ENCODE measurements around the gene ROPN1L.

ROPN1L gene

DNA sequence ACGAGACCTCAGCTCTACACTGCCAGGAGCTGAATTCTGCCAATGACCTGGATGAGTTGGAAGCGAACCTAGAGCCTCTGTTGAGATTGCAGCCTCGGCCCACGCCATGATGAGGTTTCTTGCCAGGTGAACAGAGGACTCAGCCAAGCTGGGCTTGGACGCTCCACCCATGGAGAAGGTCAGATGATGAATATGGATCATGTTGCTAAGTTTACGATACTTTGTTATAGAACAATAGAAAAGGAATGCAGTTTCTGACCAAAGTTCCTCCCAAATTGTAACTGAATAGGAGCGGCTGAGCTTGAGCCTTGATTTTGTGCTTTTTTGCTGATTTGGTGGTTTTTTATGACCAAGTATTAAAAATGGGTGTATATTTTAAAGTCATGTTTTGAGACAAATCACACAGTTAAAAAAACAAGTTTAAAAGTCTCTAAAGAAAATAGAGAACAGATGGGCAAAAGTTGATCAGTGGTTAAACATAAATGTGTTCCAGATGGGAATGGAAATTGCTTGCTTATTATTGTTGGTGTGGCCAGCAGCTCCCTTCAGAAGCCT, 32.9 kb downstream of the ROPN1L start:
- no peak for DNase-seq (ENCODE audit: low spot score)

DNA sequence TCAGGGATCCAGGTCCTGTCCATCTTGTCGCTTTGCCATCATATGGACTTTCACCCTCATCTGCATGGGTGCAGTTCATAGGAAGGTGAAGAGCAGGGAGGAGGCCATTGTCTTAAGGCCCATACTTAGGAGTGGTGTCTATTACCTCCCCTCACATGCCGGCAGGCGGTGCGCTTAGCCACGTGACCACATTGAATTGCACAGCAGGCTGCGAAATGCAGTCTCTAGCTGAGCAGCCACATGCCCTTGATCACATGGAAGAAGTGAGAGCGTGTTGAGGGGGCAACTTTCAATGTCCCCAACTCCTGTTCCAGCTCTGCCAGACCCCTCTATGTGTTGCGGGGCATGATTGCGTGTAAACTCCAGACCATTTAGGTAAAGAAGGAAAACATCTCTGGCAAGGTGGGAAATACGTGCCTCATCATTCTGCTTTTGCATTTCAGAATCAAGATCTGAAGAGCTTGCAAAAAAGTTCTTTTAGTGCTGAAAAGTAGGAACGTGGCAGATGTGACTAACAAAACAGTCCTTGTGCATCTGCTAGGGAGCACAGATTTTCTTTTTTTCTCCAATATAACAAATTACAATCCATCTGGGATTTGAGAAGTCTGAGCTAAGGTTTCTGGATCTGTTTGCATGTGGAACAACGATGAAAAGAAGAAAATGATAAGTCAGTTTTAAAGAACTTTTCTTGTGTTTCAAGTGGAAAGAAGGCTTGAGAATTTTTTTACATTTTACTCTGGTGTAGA, 34.4 kb downstream of the ROPN1L start:
- no peak for DNase-seq (ENCODE audit: low spot score)
- TF ChIP-seq, protein P1, sequence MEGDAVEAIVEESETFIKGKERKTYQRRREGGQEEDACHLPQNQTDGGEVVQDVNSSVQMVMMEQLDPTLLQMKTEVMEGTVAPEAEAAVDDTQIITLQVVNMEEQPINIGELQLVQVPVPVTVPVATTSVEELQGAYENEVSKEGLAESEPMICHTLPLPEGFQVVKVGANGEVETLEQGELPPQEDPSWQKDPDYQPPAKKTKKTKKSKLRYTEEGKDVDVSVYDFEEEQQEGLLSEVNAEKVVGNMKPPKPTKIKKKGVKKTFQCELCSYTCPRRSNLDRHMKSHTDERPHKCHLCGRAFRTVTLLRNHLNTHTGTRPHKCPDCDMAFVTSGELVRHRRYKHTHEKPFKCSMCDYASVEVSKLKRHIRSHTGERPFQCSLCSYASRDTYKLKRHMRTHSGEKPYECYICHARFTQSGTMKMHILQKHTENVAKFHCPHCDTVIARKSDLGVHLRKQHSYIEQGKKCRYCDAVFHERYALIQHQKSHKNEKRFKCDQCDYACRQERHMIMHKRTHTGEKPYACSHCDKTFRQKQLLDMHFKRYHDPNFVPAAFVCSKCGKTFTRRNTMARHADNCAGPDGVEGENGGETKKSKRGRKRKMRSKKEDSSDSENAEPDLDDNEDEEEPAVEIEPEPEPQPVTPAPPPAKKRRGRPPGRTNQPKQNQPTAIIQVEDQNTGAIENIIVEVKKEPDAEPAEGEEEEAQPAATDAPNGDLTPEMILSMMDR (IDR thresholded peaks at IDR 0.05; ENCODE audit: extremely low read depth, missing control alignments): no peak

More for the DNA sequence above, 32.9 kb downstream of the ROPN1L start:
- TF ChIP-seq, protein P1 (IDR thresholded peaks at IDR 0.05; ENCODE audit: extremely low read depth, missing control alignments): no peak

DNA sequence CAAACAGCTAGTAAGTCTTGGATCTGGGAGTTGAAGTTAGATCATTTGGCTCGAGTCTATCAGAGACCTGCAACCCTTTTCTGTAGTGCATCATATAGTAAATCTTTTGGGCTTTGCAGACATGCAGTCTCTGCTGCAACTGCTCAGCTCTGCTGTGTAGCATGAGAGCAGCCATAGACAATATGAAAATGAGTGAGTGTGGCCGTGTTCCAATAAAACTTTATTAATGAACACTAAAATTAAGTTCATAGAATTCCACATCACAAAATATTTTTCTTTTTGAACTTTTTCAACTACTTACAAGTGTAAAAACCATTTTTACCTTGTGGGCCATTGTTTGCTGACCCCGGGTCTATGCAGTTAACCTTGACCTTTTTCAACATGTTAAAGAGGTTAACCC, 35.2 kb downstream of the ROPN1L start:
- TF ChIP-seq, protein P1 (IDR thresholded peaks at IDR 0.05; ENCODE audit: extremely low read depth, missing control alignments): no peak
- DNase-seq (ENCODE audit: low spot score): no peak

DNA sequence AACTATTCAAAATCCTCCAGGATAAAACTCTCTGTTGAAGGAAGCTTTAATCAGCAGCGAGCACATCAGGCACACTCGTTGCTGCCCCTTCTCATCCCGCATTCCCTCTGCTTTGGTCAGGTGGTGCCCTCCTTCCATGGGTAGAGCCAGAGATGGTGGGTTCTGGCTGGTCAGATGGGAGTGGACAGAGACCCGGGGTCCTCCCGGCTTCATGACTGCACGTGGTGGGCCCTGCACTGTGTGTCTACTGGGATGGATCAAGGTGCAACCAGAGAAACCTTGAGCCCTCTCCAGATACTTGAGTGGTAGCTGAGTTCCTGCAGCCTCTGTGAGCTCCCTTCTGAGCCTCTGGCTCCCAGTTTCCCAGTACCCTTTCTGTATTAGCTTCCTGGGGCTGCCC, 36.3 kb downstream of the ROPN1L start:
- no peak for DNase-seq (ENCODE audit: low spot score)
- TF ChIP-seq, protein P1 (IDR thresholded peaks at IDR 0.05; ENCODE audit: extremely low read depth, missing control alignments): no peak

DNA sequence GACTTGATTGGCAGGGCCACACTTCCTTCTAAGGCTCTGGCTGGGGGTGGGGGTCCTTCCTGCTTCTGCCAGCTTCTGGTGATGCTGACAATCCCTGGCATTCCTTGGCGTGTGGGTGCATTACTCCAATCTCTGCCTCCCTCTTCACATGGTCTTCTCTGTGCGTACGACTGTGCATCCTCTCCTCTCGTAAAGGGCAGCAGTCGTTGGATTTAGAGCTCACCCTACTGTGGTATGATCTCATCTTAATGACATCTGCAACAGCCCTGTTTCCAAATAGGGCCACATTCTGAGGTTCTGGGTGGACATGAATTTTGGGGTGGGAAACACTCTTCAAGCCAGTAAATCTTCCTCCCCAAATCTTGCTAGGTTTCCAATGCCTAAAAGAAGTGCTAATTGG, 36.8 kb downstream of the ROPN1L start:
- DNase-seq (ENCODE audit: low spot score): no peak

DNA sequence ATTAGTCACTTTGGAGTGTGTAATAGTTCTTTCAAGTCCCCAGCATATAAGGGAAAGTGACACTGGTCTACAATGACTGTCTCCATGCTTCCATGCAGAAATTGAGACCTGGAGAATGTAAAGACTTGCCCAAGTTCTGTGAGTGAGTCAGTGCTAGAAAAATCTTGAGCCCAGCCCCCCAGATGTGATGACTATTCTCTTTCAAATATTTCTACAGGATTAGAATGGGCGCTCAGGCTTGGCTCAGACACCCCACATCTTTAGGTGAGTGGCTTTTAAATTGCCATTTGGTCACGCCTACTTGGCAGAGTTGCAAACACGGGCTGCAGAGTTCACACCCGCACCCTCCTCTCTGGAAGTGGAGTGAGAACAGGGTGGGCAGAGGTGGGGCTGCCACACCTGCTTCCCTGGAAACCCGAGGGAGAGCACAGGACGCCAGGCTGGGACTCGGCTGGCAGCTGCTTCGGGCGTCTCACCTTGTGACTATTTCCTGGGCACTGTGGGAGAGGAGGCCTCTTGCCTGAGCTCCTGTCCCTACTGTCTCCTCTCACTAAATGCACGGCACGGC, 37.6 kb downstream of the ROPN1L start:
- no peak for DNase-seq (ENCODE audit: low spot score)
- TF ChIP-seq, protein P1 (IDR thresholded peaks at IDR 0.05; ENCODE audit: extremely low read depth, missing control alignments): no peak

More for the DNA sequence above, 36.8 kb downstream of the ROPN1L start:
- TF ChIP-seq, protein P1 (IDR thresholded peaks at IDR 0.05; ENCODE audit: extremely low read depth, missing control alignments): no peak

DNA sequence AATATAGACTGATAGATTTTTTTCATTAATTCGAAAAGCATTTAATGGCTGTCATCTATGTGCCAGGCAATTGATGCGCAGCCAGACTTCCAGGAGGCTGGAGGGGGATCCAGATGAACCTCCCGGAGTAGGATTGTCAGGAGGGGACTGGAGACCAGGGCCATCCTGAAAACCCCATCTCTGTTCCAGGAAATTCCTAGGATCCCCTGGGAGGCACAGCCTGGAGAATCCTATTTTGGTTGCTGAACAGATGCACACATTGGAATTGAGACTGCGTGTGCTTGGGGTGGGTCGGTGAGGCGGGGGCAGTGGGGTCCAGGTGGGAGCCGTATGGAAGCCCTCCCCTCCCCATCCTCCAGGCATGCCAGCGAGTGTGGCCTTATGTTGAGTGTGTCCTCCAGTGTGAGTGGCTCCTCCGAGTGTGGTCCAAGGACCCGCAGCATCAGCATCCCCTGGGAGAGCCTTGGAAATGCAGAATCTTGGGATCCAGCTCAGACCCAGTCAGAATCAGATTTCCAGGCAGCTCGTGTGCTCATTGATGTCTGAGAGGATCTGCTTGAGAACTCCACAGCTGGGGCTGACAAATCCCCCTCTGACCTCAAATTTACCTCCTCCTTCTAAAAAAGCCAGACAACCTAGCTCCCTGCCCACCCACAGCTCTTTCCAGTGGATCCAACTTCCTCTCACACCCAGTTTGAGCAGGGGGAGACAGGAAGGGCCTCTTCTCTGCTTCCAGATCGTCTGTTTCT, 38.7 kb downstream of the ROPN1L start:
- DNase-seq (ENCODE audit: low spot score): no peak

More for the DNA sequence above, 38.7 kb downstream of the ROPN1L start:
- TF ChIP-seq, protein P1 (IDR thresholded peaks at IDR 0.05; ENCODE audit: extremely low read depth, missing control alignments): no peak
